Myocyte (in vitro differentiated cells): ENCODE data around the gene UBL5. TPM values are rescaled to one million over a fixed set of nuclear protein-coding genes. Genes with fewer than 3 reads are reported as not detected.

Source experiments
- DNase-seq: peaks from one replicate; pipeline ENCODE4 v3.0.0-alpha.2; 2012; ENCODE audit warnings: low read depth
- total RNA-seq: library from RNA; depleted of rRNA; stranded (reverse); fragments of >200 nt; gene quantifications from 2 replicates; pipeline ENCODE4 v1.2.3, GENCODE V29; 2014

The UBL5 gene
- total RNA-seq, 1 donor from 2014 or later: 417 TPM

DNA sequence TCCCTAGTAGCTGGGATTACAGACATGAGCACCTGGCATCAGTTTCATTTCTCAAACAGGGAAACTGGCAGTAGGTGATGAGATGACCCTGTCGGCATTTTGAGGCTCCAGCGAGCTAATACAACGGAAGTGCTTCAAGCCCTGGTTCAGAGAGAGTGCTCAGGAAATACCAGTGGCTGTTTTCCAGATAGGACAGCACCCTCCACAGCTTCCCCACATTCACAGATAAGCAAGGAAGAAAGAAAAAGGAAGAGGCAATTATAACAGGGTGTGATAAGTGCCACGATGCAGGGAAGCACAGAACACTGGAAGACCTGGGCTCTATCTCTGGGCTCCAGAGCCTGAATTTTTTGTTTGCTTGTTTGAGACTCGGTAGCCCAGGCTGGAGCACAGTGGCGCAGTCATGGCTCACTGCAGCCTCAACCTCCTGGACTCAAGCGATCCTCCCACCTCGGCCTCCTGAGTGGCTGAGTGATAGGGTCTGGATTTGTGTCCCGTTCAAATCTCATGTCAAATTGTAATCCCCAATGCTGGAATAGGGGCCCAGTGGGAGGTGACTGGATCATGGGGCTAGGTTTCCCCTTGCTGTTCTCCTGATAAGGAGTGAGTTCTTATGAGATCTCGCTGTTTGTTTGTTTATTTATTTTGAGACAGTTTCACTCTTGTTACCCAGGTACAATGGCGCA lies 50.9 kb downstream of the UBL5 start:
- DNase-seq: no peak

Other genes starting within 250 kb of the UBL5 start
- gene ZNF121, start 243.4 kb upstream of the UBL5 start, total RNA-seq: 39.0 and 44.3 TPM in 2 replicates
- gene ZNF561, start 206.7 kb upstream of the UBL5 start, total RNA-seq: 32.9 and 55.2 TPM in 2 replicates
- 21.3 and 21.8 TPM in 2 replicates for gene ZNF562, start 152.8 kb upstream of the UBL5 start, total RNA-seq
- gene ZNF846, start 59.2 kb upstream of the UBL5 start, total RNA-seq: 6.5 and 8.8 TPM in 2 replicates
- 21.1 and 25.4 TPM in 2 replicates for gene FBXL12, start 8.8 kb upstream of the UBL5 start, total RNA-seq
- 156 and 167 TPM in 2 replicates for gene PIN1, start 7.4 kb downstream of the UBL5 start, total RNA-seq
- gene OLFM2, start 108.6 kb downstream of the UBL5 start, total RNA-seq: 31.8 and 50.7 TPM in 2 replicates
- 75.3 and 93.4 TPM in 2 replicates for gene COL5A3, start 182.6 kb downstream of the UBL5 start, total RNA-seq
- not detected in 2 replicates for gene RDH8, start 185.6 kb downstream of the UBL5 start, total RNA-seq